CD4-positive, CD25-positive, alpha-beta regulatory T cell (primary cell): ENCODE data around the gene HTR3E. TPM values are rescaled to one million over a fixed set of nuclear protein-coding genes. Genes with fewer than 3 reads are reported as not detected.

Experiments
- ATAC-seq, 2 donors: fragments of 150-1000 bp; cut with Tn5 transposase; one replicate each; pipeline ENCODE4 v1.10.0; 2021; ENCODE audit warnings: low read depth in 2 of 2, moderate number of reproducible peaks in 2 of 2, moderate library complexity in 1 of 2
- DNase-seq, 3 donors: peaks; one replicate each; pipeline versions ENCODE4 v3.0.0 to v3.0.0-alpha.2; 2012 to 2022; ENCODE audit warnings: mixed read lengths in 1 of 3
- H3K27ac ChIP-seq: one replicate; pipeline ENCODE4 v1.7.0; 2013; ENCODE audit warnings: mild to moderate bottlenecking, low read length; ENCODE audit not compliant: insufficient read depth, poor library complexity, severe bottlenecking
- H3K27me3 ChIP-seq: one replicate; pipeline ENCODE4 v1.7.0; 2013; ENCODE audit warnings: low read length; ENCODE audit not compliant: control insufficient read depth, insufficient read depth
- H3K36me3 ChIP-seq: one replicate; pipeline ENCODE4 v1.7.0; 2013; ENCODE audit warnings: mild to moderate bottlenecking, low read length, moderate library complexity; ENCODE audit not compliant: control insufficient read depth, insufficient read depth
- H3K4me1 ChIP-seq: 2 replicates; pipeline ENCODE4 v1.7.0; 2013; ENCODE audit warnings: mild to moderate bottlenecking, low read length; ENCODE audit not compliant: insufficient read depth, control insufficient read depth, poor library complexity, severe bottlenecking
- H3K4me3 ChIP-seq: one replicate; pipeline ENCODE4 v1.7.0; 2013; ENCODE audit warnings: low read depth, mild to moderate bottlenecking, low read length, moderate library complexity
- H3K9me3 ChIP-seq, 2 experiments: 1 replicate in 1 of 2; 2 replicates in 1 of 2; pipeline ENCODE4 v1.7.0; 2013; ENCODE audit warnings: low read length in 2 of 2, mild to moderate bottlenecking in 1 of 2, moderate library complexity in 1 of 2; ENCODE audit not compliant: control insufficient read depth in 2 of 2
- H3K27ac Mint-ChIP-seq, 3 donors: one replicate each; pipeline ENCODE4 v1.8.0; 2020 to 2022; ENCODE audit warnings: mild to moderate bottlenecking in 3 of 3, mixed read lengths in 3 of 3, moderate library complexity in 2 of 3
- H3K27me3 Mint-ChIP-seq: one replicate; pipeline ENCODE4 v1.8.0; 2022; ENCODE audit warnings: mild to moderate bottlenecking, mixed read lengths
- H3K36me3 Mint-ChIP-seq: one replicate; pipeline ENCODE4 v1.8.0; 2020; ENCODE audit warnings: mixed read lengths
- H3K4me1 Mint-ChIP-seq, 4 donors: one replicate each; pipeline ENCODE4 v1.8.0; 2020 to 2022; ENCODE audit warnings: mixed read lengths in 4 of 4, mild to moderate bottlenecking in 1 of 4
- H3K4me3 Mint-ChIP-seq, 4 donors: one replicate each; pipeline ENCODE4 v1.8.0; 2020 to 2022; ENCODE audit warnings: mild to moderate bottlenecking in 4 of 4, mixed read lengths in 4 of 4, moderate library complexity in 3 of 4
- H3K9me3 Mint-ChIP-seq, 7 donors: one replicate each; pipeline ENCODE4 v1.8.0; 2020 to 2022; ENCODE audit warnings: mixed read lengths in 7 of 7, mild to moderate bottlenecking in 3 of 7, moderate library complexity in 2 of 7
- polyA plus RNA-seq, 4 donors: library from polyadenylated mRNA; unstranded; fragments of 300-500 nt; fragmentation: Illumina TruSeq; gene quantifications; one replicate each; pipeline ENCODE4 v1.2.3, GENCODE V29; 2021
- total RNA-seq: library from RNA; stranded (reverse); gene quantifications from one replicate; pipeline ENCODE4 v1.2.3, GENCODE V29; 2022

The HTR3E gene
- total and polyA plus RNA-seq, 5 donors from 2014 or later: not detected

GRCh38 chr3:184135149-184135910 lies 38.5 kb downstream of the HTR3E start, which contains the start of gene EIF2B5:
Gene EIF2B5, plus strand, starts transcription at chr3:184135358. Its CDS starts 28 bp downstream, at chr3:184135386.
- Histone ChIP-seq H3K4me1 (peaks cover 24% of the 10 kb centered on the region), H3K36me3 (peaks cover 13% of the 10 kb centered on the region), H3K4me3 (peak within 1 kb of the TSS; percentile 98), H3K27ac (peak within 1 kb of the TSS; percentile 79), H3K9me3 (no peaks in the 10 kb centered on the region), H3K27me3 (no peaks in the 10 kb centered on the region)
- Mint-ChIP-seq H3K27me3 (peaks cover 4% of the 10 kb centered on the region), H3K27ac (peak within 1 kb of the TSS; percentile 98 to 99 (median 98)), H3K9me3 (no peaks in the 10 kb centered on the region), H3K4me1 (peaks cover 20 to 45% (median 32%) of the 10 kb centered on the region in 4 donors), H3K4me3 (peak within 1 kb of the TSS; percentile 97 to 99 (median 99)), H3K36me3 (peaks cover 16% of the 10 kb centered on the region)
- DNase-seq: peak; percentile 81 to 94 (median 85)
- ATAC-seq: peak; percentile 91 to 92

GRCh38 chr3:184135911-184136260 lies 39.0 kb downstream of the HTR3E start:
- Histone ChIP-seq H3K4me1 (peaks cover 24% of the 10 kb centered on the region), H3K4me3 (peak overlapping the region; percentile 98), H3K36me3 (peaks cover 19% of the 10 kb centered on the region), H3K27ac (peak overlapping the region; percentile 79), H3K9me3 (no peaks in the 10 kb centered on the region), H3K27me3 (no peaks in the 10 kb centered on the region)
- Mint-ChIP-seq H3K27me3 (peaks cover 4% of the 10 kb centered on the region), H3K9me3 (no peaks in the 10 kb centered on the region), H3K4me3 (peak overlapping the region; percentile 97 to 99 (median 99)), H3K27ac (peak overlapping the region; percentile 98 to 99 (median 98)), H3K36me3 (peaks cover 21% of the 10 kb centered on the region), H3K4me1 (peaks cover 20 to 45% (median 32%) of the 10 kb centered on the region in 4 donors)
- ATAC-seq: no peak
- no peak for DNase-seq

- no peak for DNase-seq
- no peaks in the 10 kb centered on the region for H3K27me3 Mint-ChIP-seq
- H3K9me3 Mint-ChIP-seq: no peaks in the 10 kb centered on the region
- Histone ChIP-seq H3K9me3 (no peaks in the 10 kb centered on the region), H3K27me3 (no peaks in the 10 kb centered on the region), H3K4me1 (peaks cover 14% of the 10 kb centered on the region), H3K4me3 (no peak overlapping the region), H3K27ac (no peak overlapping the region), H3K36me3 (peaks cover 63% of the 10 kb centered on the region)
- ATAC-seq: no peak
- H3K36me3 Mint-ChIP-seq: peaks cover 39% of the 10 kb centered on the region
- peaks cover 4 to 30% (median 19%) of the 10 kb centered on the region in 4 donors for H3K4me1 Mint-ChIP-seq
- peak overlapping the region in 1 of 4 donors; percentile 36 for H3K4me3 Mint-ChIP-seq
- H3K27ac Mint-ChIP-seq: no peak overlapping the region
Measured at GRCh38 chr3:184140436-184140835, 43.6 kb downstream of the HTR3E start.

- H3K4me3 Mint-ChIP-seq: no peak overlapping the region
- H3K36me3 ChIP-seq: peaks cover 68% of the 10 kb centered on the region
- H3K27ac ChIP-seq: no peak overlapping the region
- no peak for ATAC-seq
- H3K36me3 Mint-ChIP-seq: peaks cover 36% of the 10 kb centered on the region
- peaks cover 0 to 12% (median 5%) of the 10 kb centered on the region in 4 donors for H3K4me1 Mint-ChIP-seq
- no peak for DNase-seq
- no peak overlapping the region for H3K4me3 ChIP-seq
- H3K9me3 ChIP-seq: no peaks in the 10 kb centered on the region
- no peak overlapping the region for H3K27ac Mint-ChIP-seq
- no peaks in the 10 kb centered on the region for H3K4me1 ChIP-seq
- H3K9me3 Mint-ChIP-seq: no peaks in the 10 kb centered on the region
- no peaks in the 10 kb centered on the region for H3K27me3 ChIP-seq
- H3K27me3 Mint-ChIP-seq: no peaks in the 10 kb centered on the region
Measured at GRCh38 chr3:184142199-184142598, 45.3 kb downstream of the HTR3E start.

GRCh38 chr3:184143327-184143726 lies 46.5 kb downstream of the HTR3E start:
- no peaks in the 10 kb centered on the region for H3K9me3 ChIP-seq
- H3K27ac ChIP-seq: no peak overlapping the region
- peaks cover 64% of the 10 kb centered on the region for H3K36me3 ChIP-seq
- Mint-ChIP-seq H3K36me3 (peaks cover 28% of the 10 kb centered on the region), H3K27me3 (no peaks in the 10 kb centered on the region), H3K9me3 (no peaks in the 10 kb centered on the region), H3K4me1 (peaks cover 0 to 5% (median 0%) of the 10 kb centered on the region in 4 donors), H3K4me3 (peak overlapping the region in 1 of 4 donors; percentile 21), H3K27ac (no peak overlapping the region)
- no peak for ATAC-seq
- DNase-seq: no peak
- no peaks in the 10 kb centered on the region for H3K27me3 ChIP-seq
- no peaks in the 10 kb centered on the region for H3K4me1 ChIP-seq
- no peak overlapping the region for H3K4me3 ChIP-seq

GRCh38 chr3:184144505-184144904 lies 47.6 kb downstream of the HTR3E start:
- peaks cover 28% of the 10 kb centered on the region for H3K36me3 Mint-ChIP-seq

GRCh38 chr3:184145111-184145524 lies 48.3 kb downstream of the HTR3E start:
- Mint-ChIP-seq H3K27ac (peak overlapping the region in 2 of 3 donors; percentile 26 to 31), H3K4me3 (peak overlapping the region in 1 of 4 donors; percentile 61)

More at GRCh38 chr3:184144505-184144904, 47.6 kb downstream of the HTR3E start:
- Mint-ChIP-seq H3K4me1 (peaks cover 0 to 5% (median 0%) of the 10 kb centered on the region in 4 donors), H3K9me3 (no peaks in the 10 kb centered on the region), H3K4me3 (no peak overlapping the region), H3K27ac (no peak overlapping the region), H3K27me3 (no peaks in the 10 kb centered on the region)
- Histone ChIP-seq H3K36me3 (peaks cover 58% of the 10 kb centered on the region), H3K27ac (no peak overlapping the region), H3K9me3 (no peaks in the 10 kb centered on the region), H3K4me1 (no peaks in the 10 kb centered on the region), H3K4me3 (no peak overlapping the region), H3K27me3 (no peaks in the 10 kb centered on the region)
- no peak for DNase-seq
- no peak for ATAC-seq

More at GRCh38 chr3:184145111-184145524, 48.3 kb downstream of the HTR3E start:
- Mint-ChIP-seq H3K27me3 (no peaks in the 10 kb centered on the region), H3K4me1 (peaks cover 0 to 2% (median 0%) of the 10 kb centered on the region in 4 donors), H3K9me3 (no peaks in the 10 kb centered on the region), H3K36me3 (peaks cover 25% of the 10 kb centered on the region)
- H3K4me3 ChIP-seq: no peak overlapping the region
- no peaks in the 10 kb centered on the region for H3K27me3 ChIP-seq
- DNase-seq (peak in 2 of 3 donors; percentile 37 to 49), ATAC-seq (peak; percentile 62 to 74)
- no peak overlapping the region for H3K27ac ChIP-seq
- H3K9me3 ChIP-seq: no peaks in the 10 kb centered on the region
- H3K4me1 ChIP-seq: no peaks in the 10 kb centered on the region
- peaks cover 57% of the 10 kb centered on the region for H3K36me3 ChIP-seq
